SJSA1 (cell line): ENCODE data around the gene PTPN20. TPM values are rescaled to one million over a fixed set of nuclear protein-coding genes. Genes with fewer than 3 reads are reported as not detected.

ENCODE experiments used
- DNase-seq, 2 experiments: peaks; one replicate each; pipeline ENCODE4 v3.0.0-alpha.2; 2015 to 2020; ENCODE audit warnings: low spot score in 2 of 2, low read depth in 1 of 2
- H3K27ac ChIP-seq: fragments of 250-450 bp; sonication (Bioruptor Pico); 2 replicates; pipeline ENCODE4 v1.5.1; 2020; ENCODE audit warnings: mild to moderate bottlenecking, moderate library complexity
- H3K27me3 ChIP-seq: fragments of 250-450 bp; sonication (Bioruptor Pico); replicated peaks from 2 replicates; pipeline ENCODE4 v1.5.1; 2020; ENCODE audit warnings: mild to moderate bottlenecking, moderate library complexity
- H3K36me3 ChIP-seq: fragments of 250-450 bp; sonication (Bioruptor Pico); 2 replicates; pipeline ENCODE4 v1.5.1; 2020; ENCODE audit warnings: mild to moderate bottlenecking
- H3K4me1 ChIP-seq: fragments of 250-450 bp; sonication (Bioruptor Pico); replicated peaks from 2 replicates; pipeline ENCODE4 v1.6.1; 2021; ENCODE audit warnings: mild to moderate bottlenecking
- H3K4me3 ChIP-seq: fragments of 250-450 bp; sonication (Bioruptor Pico); 2 replicates; pipeline ENCODE4 v1.5.1; 2020; ENCODE audit warnings: mild to moderate bottlenecking
- H3K9me3 ChIP-seq: fragments of 250-450 bp; sonication (Bioruptor Pico); replicated peaks from 2 replicates; pipeline ENCODE4 v1.5.1; 2020; ENCODE audit warnings: mild to moderate bottlenecking
- total RNA-seq: library from RNA; depleted of rRNA; stranded (reverse); fragments of >200 nt; shearing (Covaris generic); gene quantifications from 2 replicates; pipeline ENCODE4 v1.2.3, GENCODE V29; 2014

PTPN20 gene
- total RNA-seq, 1 experiment from 2014 or later, result not detected

DNA sequence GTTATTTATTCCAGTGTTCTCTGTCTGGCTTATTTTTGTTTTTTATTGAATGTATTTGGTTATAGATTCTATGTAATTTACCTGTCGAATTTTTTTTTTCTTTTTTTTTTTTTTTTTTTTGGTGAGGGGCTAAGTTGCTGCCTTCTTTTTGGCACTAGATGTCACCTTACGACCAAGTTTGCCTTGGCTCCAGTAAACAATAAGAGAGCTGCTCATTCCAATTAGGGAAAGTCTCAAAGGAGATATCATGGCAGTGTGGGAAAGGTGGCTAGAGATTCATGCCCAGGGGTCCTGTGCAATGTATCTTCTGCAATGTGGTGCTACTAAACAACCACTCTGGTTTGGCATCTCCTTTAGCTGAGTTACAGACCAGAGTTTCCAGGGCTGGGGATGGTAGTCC, 84.0 kb downstream of the PTPN20 start:
- H3K4me3 ChIP-seq, result no peak overlapping the region
- H3K36me3 ChIP-seq, result no peaks in the 10 kb centered on the region
- H3K4me1 ChIP-seq, result no peaks in the 10 kb centered on the region
- no peaks in the 10 kb centered on the region for H3K9me3 ChIP-seq
- DNase-seq, result no peak
- H3K27ac ChIP-seq, result no peak overlapping the region
- no peaks in the 10 kb centered on the region for H3K27me3 ChIP-seq

- H3K27ac ChIP-seq, result no peak overlapping the region
- H3K9me3 ChIP-seq, result no peaks in the 10 kb centered on the region
- no peaks in the 10 kb centered on the region for H3K27me3 ChIP-seq
- H3K36me3 ChIP-seq, result no peaks in the 10 kb centered on the region
- H3K4me3 ChIP-seq, result no peak overlapping the region
- DNase-seq, result no peak
- H3K4me1 ChIP-seq, result no peaks in the 10 kb centered on the region
Observed at GRCh38 chr10:46998192-46998591, 87.0 kb downstream of the PTPN20 start.

- Histone ChIP-seq H3K27me3 (no peaks in the 10 kb centered on the region), H3K4me1 (no peaks in the 10 kb centered on the region), H3K9me3 (no peaks in the 10 kb centered on the region), H3K4me3 (no peak overlapping the region), H3K27ac (no peak overlapping the region), H3K36me3 (no peaks in the 10 kb centered on the region)
- DNase-seq, result no peak
Observed at GRCh38 chr10:46998595-46998994, 87.4 kb downstream of the PTPN20 start.

GRCh38 chr10:46999217-46999616, 88.0 kb downstream of the PTPN20 start:
- no peaks in the 10 kb centered on the region for H3K36me3 ChIP-seq
- H3K27ac ChIP-seq, result no peak overlapping the region
- no peaks in the 10 kb centered on the region for H3K9me3 ChIP-seq
- no peak for DNase-seq
- no peaks in the 10 kb centered on the region for H3K27me3 ChIP-seq
- H3K4me3 ChIP-seq, result no peak overlapping the region
- H3K4me1 ChIP-seq, result no peaks in the 10 kb centered on the region

DNA sequence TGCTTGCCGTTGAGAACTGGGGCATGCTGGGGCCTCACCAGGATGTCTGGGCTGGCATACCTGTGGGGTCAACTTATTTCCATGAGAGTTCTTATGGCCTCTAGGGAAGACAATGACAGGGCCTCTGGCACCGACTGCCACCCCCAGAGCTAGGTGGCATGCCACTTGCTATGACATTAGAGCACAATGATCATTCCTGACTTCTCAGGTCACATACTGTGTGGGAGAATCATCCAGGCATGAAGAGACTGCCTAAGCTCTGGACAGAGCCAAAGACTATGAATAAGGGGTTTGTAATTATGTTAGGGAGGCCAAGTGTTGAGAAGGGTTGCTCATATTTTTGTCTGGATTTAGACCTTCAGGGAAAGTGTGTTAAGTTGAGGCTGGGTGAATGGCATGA, 97.5 kb downstream of the PTPN20 start:
- H3K9me3 ChIP-seq, result no peaks in the 10 kb centered on the region
- H3K36me3 ChIP-seq, result no peaks in the 10 kb centered on the region
- H3K4me1 ChIP-seq, result no peaks in the 10 kb centered on the region
- H3K4me3 ChIP-seq, result no peak overlapping the region
- H3K27ac ChIP-seq, result no peak overlapping the region
- H3K27me3 ChIP-seq, result peaks cover 15% of the 10 kb centered on the region
- DNase-seq, result no peak

DNA sequence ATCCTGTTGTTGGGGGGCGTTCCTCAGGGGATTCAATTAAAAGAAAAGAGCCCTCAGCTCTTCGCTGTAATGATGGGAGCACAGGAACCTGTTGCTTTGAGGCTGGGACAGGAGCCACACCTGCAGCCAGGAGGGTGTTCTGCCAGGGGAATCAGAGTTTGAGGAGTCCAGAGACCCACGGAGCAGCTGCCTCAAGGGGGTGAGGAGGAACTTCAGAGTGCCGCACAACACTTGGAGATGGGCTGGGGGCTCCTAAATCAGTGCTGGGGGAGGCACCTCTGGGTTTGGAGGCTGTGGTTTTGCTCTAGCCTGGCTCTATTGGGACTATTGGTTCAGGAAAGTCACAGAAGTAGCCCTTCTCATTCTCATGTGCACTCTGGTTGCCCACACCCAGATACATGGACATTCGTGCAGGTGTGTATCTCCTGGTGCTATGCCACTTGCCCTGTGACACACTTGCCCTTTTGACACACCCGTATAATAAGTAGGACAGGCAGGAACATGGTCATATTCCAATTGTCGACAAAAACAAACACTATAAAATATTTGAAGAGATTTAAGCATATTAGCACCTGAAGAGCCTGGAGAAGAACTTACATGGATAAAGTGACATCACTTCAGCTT, 98.1 kb downstream of the PTPN20 start:
- H3K36me3 ChIP-seq, result no peaks in the 10 kb centered on the region
- peaks cover 15% of the 10 kb centered on the region for H3K27me3 ChIP-seq
- H3K9me3 ChIP-seq, result no peaks in the 10 kb centered on the region
- no peaks in the 10 kb centered on the region for H3K4me1 ChIP-seq
- no peak overlapping the region for H3K27ac ChIP-seq
- no peak overlapping the region for H3K4me3 ChIP-seq
- no peak for DNase-seq

GRCh38 chr10:47010036-47010435, 98.8 kb downstream of the PTPN20 start:
- Histone ChIP-seq H3K9me3 (no peaks in the 10 kb centered on the region), H3K27ac (no peak overlapping the region), H3K27me3 (peaks cover 15% of the 10 kb centered on the region), H3K4me3 (no peak overlapping the region), H3K36me3 (no peaks in the 10 kb centered on the region), H3K4me1 (no peaks in the 10 kb centered on the region)
- DNase-seq, result no peak

DNA sequence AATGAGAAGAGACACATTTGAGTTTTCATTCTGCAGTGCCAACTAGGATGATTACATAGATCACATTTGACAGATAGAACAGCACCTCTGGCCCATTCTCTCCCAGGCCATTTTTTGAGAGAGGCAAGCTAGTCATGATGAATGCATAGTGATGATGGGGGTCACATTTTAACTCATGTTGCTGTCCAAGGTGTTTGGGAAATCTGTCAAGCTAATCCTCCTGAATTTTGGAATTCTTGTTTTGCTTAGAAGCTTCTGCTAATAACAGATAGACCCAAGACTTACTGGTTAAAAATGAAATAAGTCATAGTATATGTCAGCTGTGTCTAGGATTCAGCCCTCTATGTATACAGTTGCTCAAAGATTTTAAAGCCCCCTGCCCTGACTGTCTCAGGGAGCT, 101.0 kb downstream of the PTPN20 start:
- Histone ChIP-seq H3K4me1 (no peaks in the 10 kb centered on the region), H3K4me3 (no peak overlapping the region), H3K27me3 (peaks cover 14% of the 10 kb centered on the region), H3K9me3 (no peaks in the 10 kb centered on the region), H3K27ac (no peak overlapping the region), H3K36me3 (no peaks in the 10 kb centered on the region)
- no peak for DNase-seq

DNA sequence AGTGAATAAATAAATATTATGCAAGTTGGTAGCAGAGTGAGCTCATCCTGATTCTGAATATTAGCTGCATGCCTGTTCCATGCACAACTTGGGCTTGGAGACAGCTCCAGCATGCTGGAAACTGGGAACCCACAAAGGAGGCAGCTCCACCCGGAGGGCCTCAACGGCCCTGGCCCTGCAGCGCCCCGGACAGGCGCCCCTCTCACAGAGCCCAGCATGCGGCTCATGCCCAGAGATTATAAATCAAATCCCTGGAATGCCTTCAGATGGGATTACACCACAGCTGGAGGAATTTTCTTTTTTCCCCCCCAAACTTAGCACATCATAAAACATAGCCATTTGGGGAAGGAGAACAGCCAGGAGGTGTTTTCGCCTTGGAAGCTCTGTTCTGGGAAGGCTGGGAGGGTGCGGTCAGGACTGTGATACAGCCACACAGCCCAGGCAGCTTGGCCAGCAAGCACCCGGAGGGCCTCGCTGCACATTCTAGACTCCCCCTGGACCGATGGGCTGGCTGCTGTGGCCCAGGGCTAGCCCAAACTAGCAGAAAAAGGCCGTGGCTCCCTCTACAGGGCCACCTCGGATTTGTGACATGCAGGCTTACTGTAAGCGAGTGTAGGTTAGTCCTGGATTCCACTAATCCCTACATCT, 102.4 kb downstream of the PTPN20 start:
- Histone ChIP-seq H3K27ac (no peak overlapping the region), H3K4me1 (no peaks in the 10 kb centered on the region), H3K4me3 (no peak overlapping the region), H3K36me3 (no peaks in the 10 kb centered on the region), H3K9me3 (no peaks in the 10 kb centered on the region), H3K27me3 (peaks cover 13% of the 10 kb centered on the region; the same call in 1 of the 2 replicates)
- no peak for DNase-seq

DNA sequence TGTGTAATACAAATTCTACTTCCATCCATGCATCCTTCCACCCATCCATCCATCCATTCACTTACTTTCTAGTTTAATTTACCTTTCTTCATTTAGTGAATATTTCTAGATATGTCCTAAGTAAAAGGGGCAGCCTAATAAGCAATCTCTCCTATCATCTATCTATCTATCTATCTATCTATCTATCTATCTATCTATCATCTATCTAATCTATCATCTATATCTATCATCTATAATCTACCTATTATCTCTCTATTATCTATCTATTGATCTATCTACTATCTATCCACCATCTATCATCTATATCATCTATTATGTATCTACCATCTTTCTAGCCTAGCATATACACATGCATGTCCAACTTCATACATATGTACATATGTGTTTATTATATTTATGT, 104.2 kb downstream of the PTPN20 start:
- Histone ChIP-seq H3K9me3 (no peaks in the 10 kb centered on the region), H3K36me3 (no peaks in the 10 kb centered on the region), H3K27ac (no peak overlapping the region)

GRCh38 chr10:47016564-47016963, 105.3 kb downstream of the PTPN20 start:
- Histone ChIP-seq H3K36me3 (no peaks in the 10 kb centered on the region), H3K9me3 (no peaks in the 10 kb centered on the region), H3K4me1 (no peaks in the 10 kb centered on the region), H3K4me3 (no peak overlapping the region), H3K27me3 (peaks cover 9% of the 10 kb centered on the region; the same call in 1 of the 2 replicates), H3K27ac (no peak overlapping the region)
- no peak for DNase-seq

More for the DNA sequence above, 104.2 kb downstream of the PTPN20 start:
- DNase-seq, result no peak
- Histone ChIP-seq H3K27me3 (peaks cover 9% of the 10 kb centered on the region; the same call in 1 of the 2 replicates), H3K4me3 (no peak overlapping the region), H3K4me1 (no peaks in the 10 kb centered on the region)

DNA sequence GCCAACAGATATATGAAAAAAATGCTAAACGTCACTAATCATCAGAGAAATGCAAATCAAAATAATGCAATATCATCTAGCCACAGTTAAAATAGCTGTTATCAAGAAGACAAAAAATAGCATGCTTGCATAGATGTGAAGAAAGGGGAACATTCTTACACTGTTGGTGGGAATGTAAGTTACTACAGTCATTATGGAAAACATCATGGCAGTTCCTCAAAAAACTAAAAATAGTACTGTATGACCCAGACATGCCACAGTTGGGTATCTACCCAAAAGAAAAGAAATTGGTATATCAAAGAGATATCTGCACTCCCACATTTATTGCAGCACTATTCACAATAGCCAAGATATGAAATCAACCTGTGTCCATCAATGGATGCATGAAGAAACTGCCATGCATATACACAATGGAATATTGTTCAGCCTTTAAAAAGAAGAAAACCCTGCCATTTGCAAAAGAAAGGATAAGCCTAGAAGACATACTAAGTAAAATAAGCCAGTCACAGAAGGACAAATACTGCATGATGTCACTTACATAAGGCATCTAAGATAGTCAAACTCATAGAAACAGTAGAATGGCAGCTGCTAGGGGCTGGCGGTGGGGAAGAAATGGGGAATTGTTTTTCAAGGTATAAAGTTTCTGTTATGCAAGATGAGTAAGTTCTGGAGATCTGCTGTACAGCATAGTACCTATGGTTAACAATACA, 107.0 kb downstream of the PTPN20 start:
- no peak overlapping the region for H3K27ac ChIP-seq
- H3K36me3 ChIP-seq, result no peaks in the 10 kb centered on the region
- H3K9me3 ChIP-seq, result no peaks in the 10 kb centered on the region
- peaks cover 9% of the 10 kb centered on the region; the same call in 1 of the 2 replicates for H3K27me3 ChIP-seq
- H3K4me3 ChIP-seq, result no peak overlapping the region
- no peak for DNase-seq
- H3K4me1 ChIP-seq, result no peaks in the 10 kb centered on the region

GRCh38 chr10:47019155-47020145, 108.2 kb downstream of the PTPN20 start:
- no peak overlapping the region for H3K27ac ChIP-seq
- H3K4me1 ChIP-seq, result no peaks in the 10 kb centered on the region
- no peak overlapping the region for H3K4me3 ChIP-seq
- no peaks in the 10 kb centered on the region for H3K36me3 ChIP-seq
- no peak for DNase-seq
- H3K27me3 ChIP-seq, result peaks cover 9% of the 10 kb centered on the region; the same call in 1 of the 2 replicates
- no peaks in the 10 kb centered on the region for H3K9me3 ChIP-seq
